SW 1271 (cell line): ENCODE data around the gene WWP2.
A peak's percentile ranks its signal among the peaks of the same experiment; 100 is the strongest.
"Not testable (repeated sequence)": the region's sequence is repeated elsewhere in the genome, so short reads cannot be mapped to it uniquely, and the experiment has no call there.

Source experiments
- DNase-seq, 2 experiments: peaks; one replicate each; lab custom pipeline; 2025; lab: John Stamatoyannopoulos, UW

Gene WWP2

GRCh38 chr16:69796285-69797118, 34.4 kb downstream of the WWP2 start:
- DNase-seq = peak in 1 of 2 experiments; percentile 49

- no peak for DNase-seq
These were observed 36.3 kb downstream of the WWP2 start for GRCh38 chr16:69798466-69798865.

GRCh38 chr16:69799611-69800031, 37.5 kb downstream of the WWP2 start:
- DNase-seq = no peak

- no peak for DNase-seq
These were observed 42.2 kb downstream of the WWP2 start for GRCh38 chr16:69804297-69804696.

- DNase-seq = not testable (repeated sequence)
These were observed 44.6 kb downstream of the WWP2 start for GRCh38 chr16:69806776-69807175.

GRCh38 chr16:69812688-69813014, 50.5 kb downstream of the WWP2 start:
- no peak for DNase-seq

- no peak for DNase-seq
These were observed 51.9 kb downstream of the WWP2 start for GRCh38 chr16:69814078-69814477.

- no peak for DNase-seq
These were observed 52.4 kb downstream of the WWP2 start for GRCh38 chr16:69814561-69814960.

GRCh38 chr16:69815216-69815883, 53.2 kb downstream of the WWP2 start:
- not testable (repeated sequence) for DNase-seq

- DNase-seq = no peak
These were observed 54.9 kb downstream of the WWP2 start for GRCh38 chr16:69816996-69817395.

- no peak for DNase-seq
These were observed 56.9 kb downstream of the WWP2 start for GRCh38 chr16:69818891-69819545.

GRCh38 chr16:69820926-69821541, 58.9 kb downstream of the WWP2 start:
- no peak for DNase-seq

- DNase-seq = no peak
These were observed 59.7 kb downstream of the WWP2 start for GRCh38 chr16:69821844-69822173.

- no peak for DNase-seq
These were observed 60.2 kb downstream of the WWP2 start for GRCh38 chr16:69822174-69822935.

- no peak for DNase-seq
These were observed 61.9 kb downstream of the WWP2 start for GRCh38 chr16:69823831-69824563.

- not testable (repeated sequence) for DNase-seq
These were observed 62.5 kb downstream of the WWP2 start for GRCh38 chr16:69824564-69825142.

- no peak for DNase-seq
These were observed 65.4 kb downstream of the WWP2 start for GRCh38 chr16:69827524-69827923.

GRCh38 chr16:69829338-69829737, 67.2 kb downstream of the WWP2 start:
- DNase-seq = no peak

GRCh38 chr16:69830146-69830533, 68.0 kb downstream of the WWP2 start:
- no peak for DNase-seq

- no peak for DNase-seq
These were observed 68.5 kb downstream of the WWP2 start for GRCh38 chr16:69830534-69831211.
